TTC549 (cell line): ENCODE results near the gene KRT36.

Experiments
- FAIRE-seq: peaks from 2 replicates; lab custom pipeline; 2012; peaks lifted over from hg19 to GRCh38; lab: Jason Lieb, UNC

The KRT36 gene

GRCh38 chr17:41500131-41500911, 10.6 kb upstream of the KRT36 start:
- FAIRE-seq: no peak

DNA sequence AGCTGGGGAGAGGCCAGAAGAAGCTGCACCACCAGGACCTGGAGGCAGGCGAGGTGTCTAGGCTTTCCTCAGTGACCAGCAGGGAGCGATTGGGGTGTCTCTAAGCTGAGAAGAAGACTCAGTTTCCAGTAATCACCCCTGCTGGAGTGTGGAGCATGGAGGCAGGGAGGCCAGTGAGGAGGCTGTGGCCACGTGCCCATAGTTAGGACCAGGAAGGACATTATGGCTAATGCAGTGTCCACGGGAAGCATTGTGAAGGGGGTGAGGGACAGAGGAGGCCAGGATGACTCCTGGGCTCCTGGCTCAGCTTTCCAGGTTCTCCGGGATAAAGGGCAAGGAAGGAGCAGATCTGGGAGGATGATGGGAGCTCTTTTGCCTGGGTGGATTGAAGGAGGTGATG, 10.0 kb upstream of the KRT36 start:
- no peak for FAIRE-seq

- no peak for FAIRE-seq
Observed at GRCh38 chr17:41498276-41498675, 8.6 kb upstream of the KRT36 start.

DNA sequence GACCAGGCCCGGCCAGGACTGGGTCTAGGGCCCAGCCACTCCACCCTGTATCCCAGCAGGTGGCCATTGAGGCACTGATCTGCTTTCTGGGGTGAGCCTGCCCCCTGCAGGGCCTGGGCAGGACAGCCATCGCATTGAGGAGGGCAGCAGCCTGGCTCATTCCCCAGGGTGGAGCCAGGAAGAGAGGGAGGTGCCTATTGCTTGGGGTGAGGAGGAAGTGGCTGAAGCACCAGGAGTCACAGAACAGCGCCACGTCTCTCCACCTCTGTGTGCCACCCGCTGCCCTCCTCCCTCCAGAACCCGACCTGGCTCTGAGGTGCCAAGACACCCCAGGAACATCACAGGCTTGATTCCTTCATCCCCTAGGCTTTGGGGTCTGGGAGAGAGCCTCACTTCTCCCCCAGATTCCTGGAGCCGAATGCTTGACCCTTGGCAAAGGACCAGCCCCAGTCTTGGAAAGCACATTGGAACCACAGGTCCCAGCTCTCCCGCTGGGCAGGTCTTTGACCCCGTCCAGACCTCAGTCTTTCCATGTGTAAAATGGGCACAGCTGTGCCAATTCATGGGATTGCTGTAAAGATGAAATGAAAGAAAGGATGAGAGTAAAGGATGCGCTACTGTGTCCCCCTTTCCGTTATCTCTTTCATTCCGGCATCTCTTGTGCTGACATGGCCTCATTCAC, 7.2 kb upstream of the KRT36 start:
- no peak for FAIRE-seq

DNA sequence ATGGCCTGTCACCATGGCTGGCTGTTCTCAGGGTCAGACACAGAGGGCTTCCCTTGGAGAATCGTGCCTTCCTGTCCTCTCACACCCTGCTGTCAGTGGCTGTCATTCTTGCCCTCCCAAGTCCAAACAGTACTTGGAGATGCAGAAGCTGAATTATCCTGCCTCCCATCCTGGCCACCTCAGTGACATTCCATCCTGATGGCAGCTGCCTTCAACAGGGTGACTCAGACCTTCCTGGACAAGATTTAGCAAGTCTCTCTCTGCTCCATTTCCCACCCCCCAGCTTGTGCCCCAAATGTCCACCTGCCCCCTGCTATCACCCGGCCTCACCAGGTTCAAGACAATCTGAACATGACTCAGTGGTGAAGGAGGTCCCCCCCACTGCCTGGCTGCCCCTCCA, 4.8 kb upstream of the KRT36 start:
- no peak for FAIRE-seq

DNA sequence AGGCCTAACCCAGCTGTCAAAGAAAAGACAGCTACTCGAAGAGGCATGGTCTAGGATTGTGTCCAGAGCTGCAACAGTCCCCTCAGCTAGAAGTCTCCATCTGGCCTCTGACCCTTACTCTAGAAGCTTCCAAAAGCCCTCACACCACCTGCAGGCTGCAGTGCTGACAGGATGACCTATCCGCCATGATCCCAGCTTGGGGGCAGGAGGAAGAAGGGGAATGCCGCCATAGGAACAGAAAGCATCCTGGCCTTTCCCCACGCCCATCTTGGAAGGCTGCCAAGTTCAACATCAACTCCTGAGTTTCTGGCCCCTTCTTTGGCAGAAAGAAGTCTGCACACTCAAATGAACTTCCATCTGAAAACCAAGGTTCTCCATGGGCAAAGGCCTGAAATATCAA, 3.1 kb upstream of the KRT36 start:
- no peak for FAIRE-seq

DNA sequence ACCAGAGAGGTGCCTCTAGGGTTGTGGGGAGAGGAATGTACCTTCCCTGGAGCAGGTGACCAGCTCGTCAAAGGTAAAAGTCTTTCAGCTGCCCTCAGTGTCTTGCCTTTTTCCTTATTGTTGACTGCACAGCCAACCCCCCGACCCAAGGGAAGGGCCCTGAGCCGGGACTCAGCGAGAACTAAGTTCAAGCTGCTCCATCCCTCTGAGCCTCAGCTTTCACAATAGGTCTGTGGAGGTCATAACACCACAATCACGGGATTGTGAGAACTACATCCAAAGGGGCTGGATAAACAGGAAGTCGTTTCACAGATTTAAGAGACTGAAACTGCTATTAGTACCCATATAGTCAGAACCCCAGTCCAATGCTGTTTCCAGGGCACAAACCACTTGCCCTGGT, 2.6 kb upstream of the KRT36 start:
- no peak for FAIRE-seq

GRCh38 chr17:41491476-41491875, 1.8 kb upstream of the KRT36 start:
- FAIRE-seq: no peak

DNA sequence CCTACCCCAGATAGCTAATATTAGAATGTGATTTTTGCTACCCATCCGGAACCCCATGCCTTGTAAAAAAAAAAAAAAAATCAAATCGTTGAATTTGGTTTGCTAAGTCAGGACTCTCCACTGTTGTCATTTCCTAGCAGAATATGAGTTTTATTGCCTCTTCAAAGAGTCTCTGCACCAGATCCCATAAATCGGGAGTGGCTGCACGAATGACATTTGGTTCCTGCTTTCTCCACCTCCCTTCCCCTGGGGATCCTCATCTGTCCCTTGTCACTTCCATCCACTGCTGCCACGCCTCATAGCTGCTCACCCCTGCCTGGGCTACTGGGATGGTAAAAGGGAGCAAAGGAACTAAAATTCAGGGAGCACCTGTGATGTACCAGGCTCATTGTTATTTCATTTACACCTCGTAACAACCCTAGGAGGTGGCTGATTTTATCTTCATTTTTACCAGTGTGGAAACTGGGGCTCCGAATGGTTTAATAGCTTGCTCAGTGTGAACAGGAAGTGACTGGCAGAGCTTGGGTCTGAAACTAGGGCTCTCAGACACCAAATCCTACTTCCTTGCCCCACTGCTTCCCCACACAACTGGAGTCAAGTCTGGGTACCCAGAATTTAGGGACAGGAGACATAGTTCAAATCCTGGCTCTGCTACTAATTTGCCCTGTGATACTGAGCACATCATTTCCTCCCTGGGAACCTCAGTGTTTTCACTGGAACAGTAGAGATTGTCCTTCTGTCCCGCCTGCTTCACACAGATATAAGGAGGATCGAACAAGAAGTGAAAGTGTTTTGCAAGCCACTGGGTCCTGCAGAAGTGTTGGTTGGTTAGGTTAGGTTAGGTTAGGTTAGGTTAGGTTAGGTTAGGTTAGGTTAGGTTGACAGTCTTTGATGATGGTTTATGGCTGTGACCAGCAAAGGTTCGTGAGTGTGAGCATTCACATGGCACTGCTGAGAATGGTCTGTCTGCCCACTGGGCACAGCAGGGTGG, 585 bp upstream of the KRT36 start:
- no peak for FAIRE-seq

GRCh38 chr17:41486809-41487530, 2.7 kb downstream of the KRT36 start:
- FAIRE-seq: no peak

- no peak for FAIRE-seq
Observed at GRCh38 chr17:41486316-41486715, 3.4 kb downstream of the KRT36 start.

DNA sequence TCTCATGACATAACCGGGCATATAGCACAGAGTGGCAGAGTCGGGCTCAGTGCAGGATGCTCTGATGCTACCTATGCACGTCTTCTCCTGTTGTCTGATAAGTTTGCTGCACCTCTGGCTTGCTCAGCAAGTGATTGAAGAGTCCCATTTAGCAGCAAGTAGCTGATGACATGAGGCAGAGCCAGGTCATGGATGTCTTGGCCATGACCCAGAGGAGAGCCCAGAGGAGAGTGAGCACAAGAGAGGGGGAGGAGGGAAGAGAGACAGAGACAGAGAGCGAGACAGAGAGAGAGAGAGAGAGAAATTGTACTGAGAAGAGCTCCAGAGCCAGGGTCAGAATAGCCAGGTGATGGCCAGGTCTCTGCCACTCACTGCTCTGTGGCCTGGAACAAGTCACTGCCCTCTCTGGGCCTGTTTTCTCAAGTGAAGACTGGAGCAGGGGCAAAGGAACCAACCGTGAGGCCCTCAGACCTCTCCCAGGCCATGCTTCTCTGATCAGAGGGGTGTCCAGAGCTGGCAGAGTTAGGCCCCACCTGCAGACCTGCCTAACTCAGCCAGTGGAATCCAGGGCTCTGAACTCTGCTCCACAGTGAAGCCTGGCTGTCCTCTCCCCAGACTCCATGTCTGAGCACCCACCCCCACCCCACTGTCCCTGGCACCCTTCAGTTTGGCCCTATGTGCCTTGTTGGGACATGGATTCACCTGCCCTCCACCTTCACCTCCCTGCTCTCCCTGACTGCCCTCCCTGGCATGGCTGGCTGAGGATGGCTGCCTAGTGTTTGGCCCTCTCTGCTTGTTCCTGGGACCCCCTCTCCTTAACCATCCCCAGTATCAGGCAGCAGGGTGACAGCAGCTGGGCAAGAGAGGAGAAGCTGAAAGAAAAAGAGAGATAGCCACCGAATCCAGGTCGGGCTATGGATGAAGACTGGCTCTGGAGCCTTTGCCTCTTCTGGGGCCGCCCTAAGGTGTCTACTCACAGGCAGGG, 4.5 kb downstream of the KRT36 start:
- FAIRE-seq: no peak

DNA sequence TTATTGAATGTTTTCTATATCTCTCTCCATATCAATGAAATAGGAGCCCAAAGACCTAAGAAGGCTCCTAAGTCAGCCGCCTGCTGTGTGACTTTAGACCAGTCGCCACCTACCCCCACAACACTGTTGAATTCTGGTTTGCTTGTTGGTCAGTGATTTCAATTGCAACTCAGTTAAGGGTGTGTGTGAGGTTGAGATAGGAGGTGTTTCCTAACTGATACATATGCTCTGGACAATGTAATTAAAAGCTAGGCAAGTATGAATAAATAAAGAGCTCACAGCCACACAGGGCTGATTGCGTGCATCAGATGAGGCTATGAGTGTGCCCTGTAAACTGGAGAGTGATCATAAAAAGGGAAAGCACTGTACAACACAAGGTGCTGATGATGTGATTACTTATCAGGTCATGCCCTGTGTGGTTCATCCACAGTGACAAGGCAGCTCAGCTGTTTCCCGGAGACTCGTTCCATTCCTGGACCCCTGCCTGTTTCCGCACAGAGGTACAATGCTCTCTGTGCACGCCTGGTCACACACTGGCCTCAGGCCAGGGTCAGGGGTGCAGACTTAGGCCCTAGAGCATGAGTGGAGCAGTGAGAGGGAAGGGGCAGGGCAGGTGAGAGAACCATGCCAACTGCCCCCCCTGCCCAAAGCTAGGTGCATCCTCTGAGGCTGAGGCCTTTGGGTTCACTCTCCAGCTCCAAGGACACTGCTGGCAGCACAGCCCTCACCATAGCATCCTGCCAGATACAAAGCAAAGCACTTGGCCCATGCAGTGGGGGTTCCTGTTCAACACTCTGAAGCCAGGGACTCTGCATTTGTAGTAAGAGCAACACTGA, 5.5 kb downstream of the KRT36 start:
- no peak for FAIRE-seq

DNA sequence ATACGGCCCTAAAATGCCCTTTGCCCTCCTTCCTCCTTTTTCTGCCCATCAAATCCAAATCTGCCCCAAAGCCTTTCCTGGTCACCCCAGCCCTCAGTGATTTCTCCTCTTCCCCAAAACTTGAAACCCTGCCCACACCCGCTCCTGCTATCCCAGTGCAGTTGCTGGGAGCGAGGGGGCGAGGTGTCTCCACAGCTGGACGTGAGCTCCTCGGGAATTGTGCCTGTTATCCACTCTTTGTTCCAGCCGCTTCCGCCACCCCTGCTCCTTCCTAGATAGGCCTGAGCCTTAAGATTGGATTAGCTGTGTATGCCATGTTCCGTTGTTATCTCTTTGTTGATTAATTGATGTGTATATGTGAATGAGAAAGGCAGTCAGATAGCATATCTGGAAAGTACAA, 6.2 kb downstream of the KRT36 start:
- no peak for FAIRE-seq

DNA sequence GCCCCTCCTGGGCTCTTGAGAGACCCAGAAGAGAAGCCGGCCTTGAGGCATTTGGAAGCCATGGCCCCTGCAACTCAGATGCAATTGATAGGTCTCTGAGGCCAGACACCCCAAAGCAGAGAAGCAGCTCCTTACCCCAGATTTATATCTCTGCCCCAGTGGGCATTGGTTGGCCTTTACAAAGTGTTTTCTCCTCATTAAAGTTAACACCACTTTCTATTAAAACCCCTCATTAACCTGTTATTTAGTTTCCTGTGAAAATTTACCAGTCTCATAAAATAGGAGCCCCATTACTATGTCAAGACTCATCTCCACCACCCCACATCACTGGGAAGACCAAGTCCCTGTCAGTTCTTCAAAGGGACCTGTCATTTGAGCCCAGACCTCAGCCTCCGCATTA, 8.7 kb downstream of the KRT36 start, which contains the start of gene KRT35:
Gene KRT35 (minus strand): TSS at position 116 of the 400 bp plus-strand sequence. CDS start 54 bp downstream, at position 62.
- FAIRE-seq: no peak

DNA sequence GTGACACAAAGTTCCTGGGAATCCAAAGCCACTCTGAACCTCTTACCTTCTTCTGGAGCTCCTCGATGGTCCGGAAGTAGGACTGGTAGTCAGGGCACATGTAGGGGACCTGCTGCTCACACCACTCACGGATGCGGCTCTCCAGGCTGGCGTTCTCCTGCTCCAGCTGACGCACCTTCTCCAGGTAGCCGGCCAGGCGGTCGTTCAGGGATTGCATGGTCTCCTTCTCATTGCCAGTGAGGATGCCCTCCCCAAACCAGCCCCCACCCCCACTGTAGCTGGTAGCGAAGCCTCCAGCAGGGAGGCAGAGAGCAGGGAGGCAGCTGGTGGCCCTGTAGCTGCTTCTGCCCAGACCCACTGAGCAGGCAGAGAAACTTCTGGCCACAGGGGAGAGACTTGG, 9.1 kb downstream of the KRT36 start:
- no peak for FAIRE-seq

DNA sequence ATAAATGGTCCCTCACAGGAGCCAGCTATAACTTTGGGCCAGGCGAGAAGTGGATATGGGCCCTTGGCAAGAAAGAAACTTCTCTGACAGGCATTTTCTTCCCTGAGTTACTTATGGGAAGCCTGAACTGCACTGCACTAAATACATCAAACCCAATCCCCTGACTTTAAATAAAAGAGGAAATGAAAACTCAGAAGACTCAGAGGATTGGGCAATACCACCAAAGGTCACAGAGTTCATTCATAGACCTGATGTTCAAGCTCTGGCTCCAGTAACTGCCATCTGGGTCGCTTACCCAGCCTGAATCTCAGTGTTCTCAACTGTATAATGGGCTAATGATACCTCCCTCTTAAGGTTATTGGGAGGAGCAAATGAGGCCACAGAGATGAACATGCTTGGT, 9.6 kb downstream of the KRT36 start:
- no peak for FAIRE-seq

DNA sequence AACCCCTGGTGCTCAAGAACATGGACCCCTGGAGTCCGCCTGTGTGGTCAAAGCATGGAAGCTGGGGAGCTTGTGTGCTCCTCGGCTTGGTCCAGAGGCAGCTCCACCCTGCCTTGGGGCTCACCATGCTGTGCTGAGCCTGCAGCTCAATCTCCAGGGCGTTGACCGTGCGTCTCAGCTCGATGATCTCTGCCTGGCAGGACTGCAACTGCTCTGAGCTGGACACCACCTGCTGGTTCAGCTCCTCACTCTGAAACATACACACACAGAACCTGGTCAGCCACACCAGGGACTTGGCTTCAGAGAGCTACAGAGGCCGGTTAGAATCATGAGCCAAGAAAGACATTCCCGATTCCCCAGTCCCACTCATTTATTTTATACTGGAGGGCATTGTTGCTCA, 11.5 kb downstream of the KRT36 start:
- FAIRE-seq: no peak

DNA sequence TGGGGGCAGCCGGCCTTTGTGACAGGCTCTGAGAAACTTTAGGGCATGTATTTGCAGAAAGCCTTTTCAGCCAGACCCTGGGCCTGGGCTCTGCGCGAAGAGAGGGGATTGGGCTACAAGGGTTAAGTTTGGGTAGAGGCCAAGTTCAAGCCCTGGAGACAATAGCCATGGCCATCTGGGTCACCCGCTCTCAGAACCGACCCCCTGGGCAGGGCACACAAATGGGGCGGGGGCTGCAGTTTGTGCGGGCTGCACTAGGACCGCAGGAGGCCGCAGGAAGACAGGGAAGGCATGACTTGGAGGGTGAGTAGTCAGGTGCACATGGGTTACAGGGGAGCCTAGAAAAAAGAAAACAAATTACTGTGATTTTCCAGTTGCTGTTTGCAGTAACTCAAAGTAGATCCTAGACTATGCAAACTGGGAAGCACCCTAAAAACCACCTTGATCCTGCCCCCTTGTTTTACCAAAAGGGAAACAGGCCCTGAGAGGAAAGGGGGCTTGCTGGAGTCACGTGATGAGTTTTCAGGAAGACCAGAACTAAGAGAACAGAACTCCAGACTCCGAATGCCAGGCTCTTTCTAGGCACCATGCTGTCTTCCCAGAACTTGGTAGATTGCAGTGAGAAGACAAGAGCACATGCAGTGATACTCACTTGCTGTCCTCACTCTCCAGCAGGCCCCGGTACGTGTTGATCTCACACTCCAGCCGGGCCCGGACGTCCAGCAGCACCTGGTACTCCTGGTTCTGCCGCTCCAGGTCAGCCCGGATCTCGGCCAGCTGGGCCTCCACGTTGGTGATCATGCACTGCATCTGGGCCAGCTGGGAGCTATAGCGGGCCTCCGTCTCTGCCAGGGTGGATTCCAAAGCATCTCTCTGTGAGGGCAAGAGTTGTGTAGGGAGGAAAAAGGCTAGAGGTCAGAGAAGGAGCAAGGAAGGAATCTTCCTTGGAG, 12.6 kb downstream of the KRT36 start:
- no peak for FAIRE-seq
